Bladder microvascular endothelial cell (primary cell): ENCODE data around the gene OFD1. TPM values are rescaled to one million over a fixed set of nuclear protein-coding genes. Genes with fewer than 3 reads are reported as not detected.

Experiments
- total RNA-seq: library from RNA; depleted of rRNA; stranded (reverse); fragments of >200 nt; gene quantifications from 2 replicates; pipeline ENCODE4 v1.2.3, GENCODE V29; 2014

The OFD1 gene
- total RNA-seq: 5.2 and 8.2 TPM in 2 replicates

GRCh38 chrX:13734278-13735172, at the start of gene OFD1, which contains the start of gene TRAPPC2:
Gene OFD1, plus strand, starts transcription at chrX:13734748. Its CDS starts 324 bp downstream, at chrX:13735072.
Gene TRAPPC2, minus strand, starts transcription at chrX:13734620. Its CDS starts 14,657 bp downstream, at chrX:13719963.

GRCh38 chrX:13688958-13689740, 45.4 kb upstream of the OFD1 start, which contains the start of gene RAB9A:
Gene RAB9A, plus strand, starts transcription at chrX:13689128. Its CDS starts 19,619 bp downstream, at chrX:13708747.

GRCh38 chrX:13816643-13817627, 82.4 kb downstream of the OFD1 start, which contains the start of gene GPM6B:
Gene GPM6B, minus strand, starts transcription at chrX:13817093. Its CDS starts 189 bp downstream, at chrX:13816904.

Other genes with a start within 250 kb of the OFD1 start
- gene EGFL6, start 165.1 kb upstream of the OFD1 start, total RNA-seq: not detected in 2 replicates
- gene TCEANC, start 81.6 kb upstream of the OFD1 start, total RNA-seq: 0.65 and 2.1 TPM in 2 replicates
- gene RAB9A, start 45.6 kb upstream of the OFD1 start, total RNA-seq: 14.2 and 18.6 TPM in 2 replicates
- gene TRAPPC2, start 128 bp upstream of the OFD1 start, total RNA-seq: 8.7 and 10.3 TPM in 2 replicates
- gene GPM6B, start 82.3 kb downstream of the OFD1 start, total RNA-seq: under 0.01 and 0.38 TPM in 2 replicates